SJSA1 (cell line): ENCODE data around the gene DGKB. TPM values are rescaled to one million over a fixed set of nuclear protein-coding genes. Genes with fewer than 3 reads are reported as not detected.
"Not testable (repeated sequence)": the region's sequence is repeated elsewhere in the genome, so short reads cannot be mapped to it uniquely, and the experiment has no call there.

ENCODE experiments used
- DNase-seq, 2 experiments: peaks; one replicate each; pipeline ENCODE4 v3.0.0-alpha.2; 2015 to 2020; ENCODE audit warnings: low spot score in 2 of 2, low read depth in 1 of 2
- H3K27ac ChIP-seq: fragments of 250-450 bp; sonication (Bioruptor Pico); 2 replicates; pipeline ENCODE4 v1.5.1; 2020; ENCODE audit warnings: mild to moderate bottlenecking, moderate library complexity
- H3K27me3 ChIP-seq: fragments of 250-450 bp; sonication (Bioruptor Pico); replicated peaks from 2 replicates; pipeline ENCODE4 v1.5.1; 2020; ENCODE audit warnings: mild to moderate bottlenecking, moderate library complexity
- H3K36me3 ChIP-seq: fragments of 250-450 bp; sonication (Bioruptor Pico); 2 replicates; pipeline ENCODE4 v1.5.1; 2020; ENCODE audit warnings: mild to moderate bottlenecking
- H3K4me1 ChIP-seq: fragments of 250-450 bp; sonication (Bioruptor Pico); replicated peaks from 2 replicates; pipeline ENCODE4 v1.6.1; 2021; ENCODE audit warnings: mild to moderate bottlenecking
- H3K4me3 ChIP-seq: fragments of 250-450 bp; sonication (Bioruptor Pico); 2 replicates; pipeline ENCODE4 v1.5.1; 2020; ENCODE audit warnings: mild to moderate bottlenecking
- H3K9me3 ChIP-seq: fragments of 250-450 bp; sonication (Bioruptor Pico); replicated peaks from 2 replicates; pipeline ENCODE4 v1.5.1; 2020; ENCODE audit warnings: mild to moderate bottlenecking
- total RNA-seq: library from RNA; depleted of rRNA; stranded (reverse); fragments of >200 nt; shearing (Covaris generic); gene quantifications from 2 replicates; pipeline ENCODE4 v1.2.3, GENCODE V29; 2014

Gene DGKB
- total RNA-seq, 1 experiment from 2014 or later, result not detected

DNA sequence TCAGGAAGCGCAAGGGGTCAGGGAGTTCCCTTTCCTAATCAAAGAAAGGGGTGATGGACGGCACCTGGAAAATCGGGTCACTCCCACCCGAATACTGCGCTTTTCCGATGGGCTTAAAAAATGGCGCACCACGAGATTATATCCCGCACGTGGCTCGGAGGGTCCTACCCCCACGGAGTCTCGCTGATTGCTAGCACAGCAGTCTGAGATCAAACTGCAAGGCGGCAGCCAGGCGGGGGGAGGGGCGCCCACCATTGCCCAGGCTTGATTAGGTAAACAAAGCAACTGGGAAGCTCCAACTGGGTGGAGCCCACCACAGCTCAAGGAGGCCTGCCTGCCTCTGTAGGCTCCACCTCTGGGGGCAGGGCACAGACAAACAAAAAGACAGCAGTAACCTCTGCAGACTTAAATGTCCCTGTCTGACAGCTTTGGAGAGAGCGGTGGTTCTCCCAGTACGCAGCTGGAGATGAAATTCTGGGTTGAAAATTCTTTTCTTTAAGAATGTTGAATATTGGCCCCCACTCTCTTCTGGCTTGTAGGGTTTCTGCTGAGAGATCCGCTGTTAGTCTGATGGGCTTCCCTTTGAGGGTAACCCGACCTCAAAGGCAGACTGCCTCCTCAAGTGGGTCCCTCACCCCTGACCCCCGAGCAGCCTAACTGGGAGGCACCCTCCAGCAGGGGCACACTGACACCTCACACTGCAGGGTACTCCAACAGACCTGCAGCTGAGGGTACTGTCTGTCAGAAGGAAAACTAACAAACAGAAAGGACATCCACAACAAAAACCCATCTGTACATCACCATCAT, 623.3 kb downstream of the DGKB start:
- not testable (repeated sequence) for H3K4me3 ChIP-seq, H3K27ac ChIP-seq, H3K9me3 ChIP-seq, H3K36me3 ChIP-seq, DNase-seq, H3K4me1 ChIP-seq, H3K27me3 ChIP-seq

DNA sequence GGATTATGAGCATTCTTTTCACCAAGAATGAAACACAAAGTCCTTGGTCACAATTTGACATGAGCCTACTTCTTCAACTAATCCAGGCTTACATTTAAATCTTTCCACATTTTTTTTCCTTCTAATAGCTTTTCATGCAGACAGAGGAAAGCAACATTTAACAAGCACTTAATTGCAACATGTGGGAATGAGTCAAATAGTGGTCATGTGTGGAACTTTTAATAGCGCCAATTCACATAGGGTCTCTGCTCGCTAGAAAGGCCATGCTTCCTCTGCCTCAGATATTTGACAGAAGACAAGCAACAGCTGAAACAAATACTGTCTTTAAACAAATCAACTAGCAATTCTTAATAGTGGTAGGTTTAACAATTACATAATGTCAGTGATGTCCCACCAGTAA, 627.2 kb downstream of the DGKB start:
- DNase-seq, result no peak
- Histone ChIP-seq H3K27ac (no peak overlapping the region), H3K4me1 (no peaks in the 10 kb centered on the region), H3K27me3 (no peaks in the 10 kb centered on the region), H3K9me3 (no peaks in the 10 kb centered on the region), H3K4me3 (no peak overlapping the region), H3K36me3 (no peaks in the 10 kb centered on the region)

- Histone ChIP-seq H3K4me1 (no peaks in the 10 kb centered on the region), H3K27ac (no peak overlapping the region), H3K27me3 (no peaks in the 10 kb centered on the region), H3K4me3 (no peak overlapping the region), H3K36me3 (no peaks in the 10 kb centered on the region), H3K9me3 (no peaks in the 10 kb centered on the region)
- no peak for DNase-seq
Measured at GRCh38 chr7:14271441-14271840, 631.1 kb downstream of the DGKB start.

DNA sequence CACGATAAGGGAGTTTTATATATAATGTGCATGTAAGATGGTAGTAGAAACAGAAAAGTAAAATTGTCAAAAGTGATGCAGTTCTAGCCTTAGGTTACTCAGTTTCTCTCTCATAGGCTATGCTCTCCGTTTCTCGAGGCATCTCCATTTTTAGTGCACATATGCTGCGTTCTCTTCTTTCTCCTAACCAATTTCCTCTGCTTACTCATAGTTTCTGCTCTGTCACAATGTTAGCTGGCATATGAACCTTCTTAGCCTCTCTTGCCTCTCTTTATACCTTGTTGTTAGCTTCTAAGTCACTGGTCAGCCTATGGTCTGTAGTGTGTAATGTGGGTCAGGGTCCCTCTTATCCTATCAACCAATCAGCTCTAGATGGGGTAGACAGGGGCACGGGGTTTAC, 632.5 kb downstream of the DGKB start:
- H3K9me3 ChIP-seq, result no peaks in the 10 kb centered on the region
- H3K27ac ChIP-seq, result no peak overlapping the region
- H3K27me3 ChIP-seq, result no peaks in the 10 kb centered on the region
- no peak overlapping the region for H3K4me3 ChIP-seq
- no peaks in the 10 kb centered on the region for H3K4me1 ChIP-seq
- DNase-seq, result no peak
- no peaks in the 10 kb centered on the region for H3K36me3 ChIP-seq

DNA sequence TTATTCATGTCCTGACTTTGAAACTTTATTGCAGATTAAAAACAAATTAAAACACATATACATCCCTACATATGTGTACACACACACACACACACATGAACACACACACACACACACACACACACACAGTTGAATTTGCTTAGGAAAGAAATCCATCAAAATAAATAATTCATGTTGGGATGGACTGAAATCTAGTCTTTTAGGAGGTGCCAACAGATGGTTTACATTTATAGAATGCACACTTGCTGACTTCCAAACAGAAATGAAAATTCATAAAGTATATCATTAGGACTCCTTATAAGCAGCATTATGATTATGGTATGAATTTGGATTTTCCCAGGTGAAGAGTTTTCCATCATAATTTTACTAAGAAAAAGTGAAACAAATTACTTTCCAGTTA, 642.5 kb downstream of the DGKB start:
- no peaks in the 10 kb centered on the region for H3K27me3 ChIP-seq
- H3K9me3 ChIP-seq, result no peaks in the 10 kb centered on the region
- H3K4me3 ChIP-seq, result no peak overlapping the region
- H3K27ac ChIP-seq, result no peak overlapping the region
- no peaks in the 10 kb centered on the region for H3K4me1 ChIP-seq
- H3K36me3 ChIP-seq, result no peaks in the 10 kb centered on the region
- DNase-seq, result no peak

GRCh38 chr7:14258861-14259260, 643.7 kb downstream of the DGKB start:
- no peak overlapping the region for H3K4me3 ChIP-seq
- H3K4me1 ChIP-seq, result no peaks in the 10 kb centered on the region
- no peaks in the 10 kb centered on the region for H3K36me3 ChIP-seq

DNA sequence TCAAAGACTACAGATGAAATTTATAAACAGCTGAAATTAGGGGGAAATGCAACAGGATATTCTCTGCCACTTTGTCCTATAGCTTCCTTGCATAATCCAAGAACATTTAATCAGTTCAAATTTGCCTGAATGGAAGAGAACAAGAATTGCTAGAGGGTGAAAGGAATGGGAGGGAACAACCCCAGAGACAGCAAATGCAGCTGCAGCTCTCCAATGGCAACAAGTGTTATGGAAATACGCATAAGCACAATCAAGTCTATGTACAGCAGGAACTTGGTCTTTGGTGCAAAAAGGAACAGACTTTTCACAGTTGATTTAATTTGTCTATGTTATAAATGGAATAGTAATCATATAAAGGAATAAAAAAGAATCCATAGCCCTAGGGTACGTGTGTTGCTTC, 644.1 kb downstream of the DGKB start:
- no peaks in the 10 kb centered on the region for H3K36me3 ChIP-seq
- no peaks in the 10 kb centered on the region for H3K4me1 ChIP-seq
- H3K4me3 ChIP-seq, result no peak overlapping the region
- no peak overlapping the region for H3K27ac ChIP-seq
- DNase-seq, result no peak
- no peaks in the 10 kb centered on the region for H3K27me3 ChIP-seq
- no peaks in the 10 kb centered on the region for H3K9me3 ChIP-seq

More at GRCh38 chr7:14258861-14259260, 643.7 kb downstream of the DGKB start:
- H3K27ac ChIP-seq, result no peak overlapping the region
- no peaks in the 10 kb centered on the region for H3K9me3 ChIP-seq
- DNase-seq, result no peak
- H3K27me3 ChIP-seq, result no peaks in the 10 kb centered on the region

DNA sequence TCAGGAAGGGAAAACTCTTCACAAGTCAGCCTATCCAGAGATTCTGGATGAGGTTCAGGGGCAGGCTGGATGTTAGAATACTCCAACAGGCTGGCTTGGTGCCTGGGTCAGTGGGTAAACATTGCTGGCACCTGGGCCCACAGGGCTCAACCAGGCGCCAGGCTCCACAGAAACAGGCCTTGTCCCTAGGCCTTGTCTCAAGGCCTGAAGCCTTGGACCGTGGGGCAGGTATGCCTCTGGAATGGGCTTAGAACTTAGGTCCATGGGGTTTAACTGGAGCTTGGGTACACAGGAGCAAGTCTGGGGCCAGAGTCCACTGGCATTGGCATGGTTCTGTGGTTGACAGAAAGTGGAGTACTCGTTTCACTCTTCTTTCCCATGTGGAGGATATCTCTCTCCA, 650.1 kb downstream of the DGKB start:
- no peaks in the 10 kb centered on the region for H3K4me1 ChIP-seq
- H3K9me3 ChIP-seq, result no peaks in the 10 kb centered on the region
- no peak for DNase-seq
- no peak overlapping the region for H3K4me3 ChIP-seq
- H3K27ac ChIP-seq, result no peak overlapping the region
- H3K27me3 ChIP-seq, result no peaks in the 10 kb centered on the region
- no peaks in the 10 kb centered on the region for H3K36me3 ChIP-seq

DNA sequence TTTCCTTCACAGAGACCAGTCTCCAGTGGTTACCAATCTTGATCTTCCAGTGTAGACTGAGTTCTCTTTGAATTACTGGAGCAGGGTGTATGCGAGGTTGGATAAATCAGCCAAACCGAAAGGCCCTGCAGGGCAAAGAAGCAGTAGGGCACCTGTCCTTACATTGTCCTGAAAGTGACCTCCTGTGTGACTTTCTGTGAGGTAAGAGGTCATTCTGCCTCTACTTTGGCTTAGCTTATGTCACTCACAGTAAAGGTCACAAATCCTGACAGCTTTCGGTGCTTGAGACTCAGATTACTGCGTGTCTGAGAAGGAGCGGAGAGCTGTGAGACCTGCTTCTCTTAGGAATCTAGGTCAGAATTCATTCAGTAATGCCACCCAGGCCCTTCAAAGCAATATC, 660.4 kb downstream of the DGKB start:
- no peak overlapping the region for H3K4me3 ChIP-seq
- H3K27me3 ChIP-seq, result no peaks in the 10 kb centered on the region
- no peaks in the 10 kb centered on the region for H3K9me3 ChIP-seq
- no peak overlapping the region for H3K27ac ChIP-seq
- DNase-seq, result no peak
- H3K4me1 ChIP-seq, result no peaks in the 10 kb centered on the region
- no peaks in the 10 kb centered on the region for H3K36me3 ChIP-seq

DNA sequence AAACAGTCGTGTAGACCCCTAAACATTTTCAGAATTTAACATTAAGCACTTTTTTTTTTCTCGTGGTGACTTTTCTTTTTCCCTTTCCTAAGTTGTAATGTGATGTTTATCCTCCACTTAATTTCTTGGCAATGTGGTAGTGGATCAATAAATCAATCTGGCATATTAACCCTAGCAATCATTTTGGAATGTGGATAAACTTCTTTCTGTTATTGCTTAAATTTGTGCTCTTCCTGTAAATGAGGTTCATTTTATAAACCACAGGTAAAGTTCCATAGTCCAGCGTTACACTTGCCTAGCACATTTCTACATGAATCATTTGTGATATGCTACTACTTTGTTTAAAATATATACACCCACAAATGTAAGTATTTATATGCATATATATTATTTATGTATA, 665.7 kb downstream of the DGKB start:
- Histone ChIP-seq H3K27me3 (no peaks in the 10 kb centered on the region), H3K36me3 (no peaks in the 10 kb centered on the region), H3K4me1 (no peaks in the 10 kb centered on the region), H3K27ac (no peak overlapping the region), H3K9me3 (no peaks in the 10 kb centered on the region), H3K4me3 (no peak overlapping the region)
- no peak for DNase-seq

- H3K27me3 ChIP-seq, result no peaks in the 10 kb centered on the region
- H3K36me3 ChIP-seq, result no peaks in the 10 kb centered on the region
- H3K4me3 ChIP-seq, result no peak overlapping the region
- H3K9me3 ChIP-seq, result no peaks in the 10 kb centered on the region
- no peak overlapping the region for H3K27ac ChIP-seq
- no peaks in the 10 kb centered on the region for H3K4me1 ChIP-seq
- DNase-seq, result no peak
Measured at GRCh38 chr7:14235056-14235455, 667.5 kb downstream of the DGKB start.

- Histone ChIP-seq H3K4me3 (no peak overlapping the region), H3K27me3 (no peaks in the 10 kb centered on the region), H3K36me3 (no peaks in the 10 kb centered on the region), H3K9me3 (no peaks in the 10 kb centered on the region), H3K4me1 (no peaks in the 10 kb centered on the region), H3K27ac (no peak overlapping the region)
- DNase-seq, result no peak
Measured at GRCh38 chr7:14233868-14234369, 668.6 kb downstream of the DGKB start.

GRCh38 chr7:14233076-14233867, 669.3 kb downstream of the DGKB start:
- Histone ChIP-seq H3K36me3 (no peaks in the 10 kb centered on the region), H3K4me3 (no peak overlapping the region), H3K27me3 (no peaks in the 10 kb centered on the region), H3K9me3 (no peaks in the 10 kb centered on the region), H3K27ac (no peak overlapping the region), H3K4me1 (no peaks in the 10 kb centered on the region)
- no peak for DNase-seq

GRCh38 chr7:14229047-14229446, 673.5 kb downstream of the DGKB start:
- no peak overlapping the region for H3K4me3 ChIP-seq
- H3K36me3 ChIP-seq, result no peaks in the 10 kb centered on the region
- no peaks in the 10 kb centered on the region for H3K9me3 ChIP-seq
- no peak for DNase-seq
- H3K4me1 ChIP-seq, result no peaks in the 10 kb centered on the region
- no peak overlapping the region for H3K27ac ChIP-seq
- no peaks in the 10 kb centered on the region for H3K27me3 ChIP-seq
